Activated CD4-positive, alpha-beta T cell treated with anti-CD3 and anti-CD28 coated beads, Interleukin-2, amount 50 U/mL, for 16 hours (primary cell): Measurements from ENCODE around the gene IQCN.
A peak's percentile ranks its signal among the peaks of the same experiment; 100 is the strongest.

Experiments
- DNase-seq: peaks from one replicate; pipeline ENCODE4 v3.0.0-alpha.2; 2020

The IQCN gene

DNA sequence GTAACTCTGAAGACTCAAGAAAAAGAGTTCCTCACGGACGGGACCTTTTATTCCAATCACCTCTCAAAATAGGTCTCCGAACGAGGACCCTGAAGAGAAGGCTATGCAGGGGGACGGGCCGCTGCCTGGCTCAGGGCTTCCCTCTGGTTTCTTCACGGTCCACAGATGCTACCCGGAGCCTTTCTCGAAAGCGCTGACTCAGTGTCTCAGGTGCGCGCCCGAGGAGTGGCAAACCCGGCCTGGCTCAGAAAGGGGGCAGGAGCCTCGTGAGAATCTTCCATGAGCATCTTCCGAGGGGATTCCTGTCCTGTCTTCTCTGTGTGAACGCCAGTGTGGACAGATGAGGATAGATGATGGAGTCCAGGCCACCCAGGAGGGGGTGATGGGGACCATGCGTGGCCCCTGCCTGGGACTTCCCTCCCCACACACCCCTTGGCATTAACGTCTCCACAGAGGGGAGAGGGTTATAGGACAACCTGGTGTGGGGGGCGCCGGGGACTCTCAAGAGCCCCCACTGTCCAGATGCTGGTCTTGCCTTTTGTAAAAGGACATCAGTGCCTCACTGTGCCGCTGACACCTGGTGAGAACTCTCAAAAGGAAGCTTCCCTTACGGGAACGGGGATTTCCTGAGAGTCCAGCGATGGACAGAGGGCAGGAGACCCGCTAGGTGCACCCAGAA lies 32.1 kb upstream of the IQCN start:
- no peak for DNase-seq

DNA sequence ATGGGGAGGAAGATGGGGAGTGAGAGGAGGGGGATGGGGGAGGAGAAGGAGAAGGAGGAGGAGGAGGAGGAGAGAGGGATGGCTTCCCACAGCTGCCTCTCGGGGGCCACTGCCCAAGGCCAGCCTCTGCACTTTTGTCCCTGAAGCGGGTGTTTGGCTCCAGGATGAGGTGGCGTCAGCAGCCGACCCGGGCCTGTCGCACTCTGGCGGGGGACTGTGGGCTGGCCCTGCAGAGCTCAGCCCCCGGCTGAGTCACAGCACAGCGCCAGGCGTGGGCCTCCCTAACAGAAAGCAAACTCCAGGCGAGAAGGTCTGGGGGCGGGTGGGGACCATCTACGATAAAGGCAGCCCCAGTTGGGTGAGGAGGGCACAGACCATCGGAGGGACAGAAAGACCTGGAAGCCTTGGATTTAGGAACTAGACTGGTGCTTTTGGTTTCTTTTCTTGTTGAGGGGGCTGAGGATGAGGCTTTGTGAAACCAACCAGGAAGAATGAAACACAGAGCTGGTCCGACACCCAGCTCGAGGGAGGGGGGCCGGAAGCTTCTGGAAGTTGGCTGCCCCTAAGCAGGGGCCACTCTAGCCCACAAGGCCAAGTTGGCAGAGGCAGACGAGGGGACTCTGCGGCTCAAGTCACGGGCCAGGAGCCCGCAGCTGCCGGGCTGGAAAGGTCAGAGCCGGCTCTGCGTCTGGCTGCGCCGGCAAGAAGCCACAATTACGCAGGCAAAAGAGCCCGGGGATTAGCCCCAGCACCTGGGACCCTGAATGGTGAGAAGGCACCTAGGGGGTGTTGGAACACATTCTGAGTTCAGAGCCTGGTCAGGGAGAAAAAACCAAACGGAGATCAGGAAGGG lies 30.4 kb upstream of the IQCN start:
- DNase-seq: peak; percentile 89

DNA sequence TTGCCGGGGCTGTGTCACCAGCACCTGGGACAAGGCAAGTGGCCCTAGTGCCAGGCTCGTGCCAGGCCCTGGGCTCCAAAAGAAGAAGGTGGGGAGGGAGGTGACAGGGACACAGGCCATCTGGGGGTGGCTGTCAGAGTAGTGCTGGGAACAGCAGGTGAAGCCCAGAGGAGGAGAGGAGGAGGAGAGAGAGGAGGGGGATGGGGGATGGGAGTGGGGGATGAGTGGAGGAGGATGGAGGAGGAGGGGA lies 29.9 kb upstream of the IQCN start:
- no peak for DNase-seq

DNA sequence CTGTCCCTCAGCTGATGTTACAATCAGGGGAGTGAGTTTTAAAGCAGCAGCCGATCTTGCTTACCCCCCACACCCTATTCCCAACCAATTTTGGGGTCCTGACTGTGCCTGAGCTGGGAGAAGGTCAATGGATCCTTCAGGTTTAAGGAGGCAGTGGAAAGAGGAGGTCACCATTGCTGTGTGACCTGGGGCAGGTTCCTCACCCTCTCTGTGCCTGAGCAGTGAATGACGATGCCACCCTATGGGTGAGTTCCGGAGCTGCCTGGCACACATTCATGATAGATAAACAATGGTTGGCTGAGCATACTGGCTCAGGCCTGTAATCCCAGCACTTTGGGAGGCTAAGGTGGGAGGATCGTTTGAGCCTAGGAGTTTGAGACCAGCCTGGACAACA lies 27.5 kb upstream of the IQCN start:
- no peak for DNase-seq

DNA sequence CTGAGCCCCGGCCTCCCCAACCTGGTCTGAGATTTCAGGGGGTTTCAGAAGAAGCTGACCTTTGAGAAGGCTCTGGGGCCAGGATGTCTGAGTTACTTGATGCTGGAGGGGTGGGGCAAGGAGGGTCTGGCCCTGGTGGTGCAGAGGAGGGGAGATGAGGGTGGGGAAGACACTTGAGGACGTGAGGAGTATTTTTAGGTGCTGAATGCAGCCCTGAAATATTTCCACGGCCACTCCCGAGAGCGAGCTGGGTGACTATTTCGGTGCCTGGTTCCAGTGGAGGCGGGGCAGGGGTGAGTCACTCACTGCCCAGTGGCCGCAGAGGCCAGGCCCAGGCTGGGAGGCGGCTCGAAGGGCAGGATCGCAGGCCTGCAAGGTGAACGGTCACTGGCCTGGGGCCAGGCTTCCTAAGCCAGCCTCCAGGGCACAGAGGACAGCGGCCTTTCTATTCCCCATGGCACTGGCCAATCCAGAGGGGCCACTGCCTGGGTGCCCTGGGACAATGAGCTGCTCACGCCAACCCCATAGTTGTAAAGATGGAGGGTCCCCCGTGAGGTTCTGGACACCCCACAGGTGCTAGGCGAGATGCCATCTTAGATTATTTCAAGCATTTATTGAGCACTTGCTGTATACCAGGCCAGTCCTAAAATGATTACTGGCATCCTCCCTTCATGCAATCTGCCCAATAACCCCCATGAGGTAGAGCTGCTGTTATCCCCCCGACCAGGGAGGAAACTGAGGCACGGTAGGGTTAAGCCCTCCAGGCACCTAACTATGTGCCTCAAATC lies 26.9 kb upstream of the IQCN start:
- no peak for DNase-seq

DNA sequence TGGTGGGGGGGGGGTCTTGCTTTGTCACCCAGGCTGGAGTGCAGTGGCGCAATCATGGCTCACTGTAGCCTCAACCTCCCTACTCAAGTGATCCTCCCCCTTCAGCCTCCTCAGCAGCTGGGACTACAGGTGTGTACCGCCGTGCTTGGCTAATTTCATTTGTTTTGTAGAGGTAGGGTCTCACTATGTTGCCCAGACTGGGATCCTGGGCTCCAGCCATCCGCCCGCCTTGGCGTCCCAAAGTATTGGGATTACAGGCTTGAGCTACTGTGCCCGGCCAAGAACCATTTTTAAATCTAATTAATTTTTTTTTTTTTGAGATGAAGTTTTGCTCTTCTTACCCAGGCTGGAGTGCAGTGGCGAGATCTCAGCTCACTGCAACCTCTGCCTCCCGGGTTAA lies 25.4 kb upstream of the IQCN start:
- DNase-seq: no peak

DNA sequence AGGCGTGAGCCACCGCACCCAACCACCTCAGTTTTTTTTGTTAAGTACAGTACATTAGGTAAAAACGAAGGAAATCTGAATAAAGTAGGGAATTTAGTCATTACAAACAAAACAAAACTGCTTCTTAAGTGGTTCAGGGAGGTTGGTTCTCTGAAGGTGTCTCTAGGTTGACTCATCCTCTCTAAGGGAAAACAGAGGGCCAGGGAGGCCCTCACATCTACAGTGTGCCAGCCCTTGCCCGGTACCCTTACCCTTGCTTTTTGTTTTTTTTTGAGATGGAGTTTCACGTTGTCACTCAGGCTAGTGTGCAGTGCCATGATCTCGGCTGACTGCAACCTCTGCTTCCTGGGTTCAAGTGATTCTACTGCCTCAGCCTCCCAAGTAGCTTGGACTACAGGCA lies 24.3 kb upstream of the IQCN start:
- no peak for DNase-seq

DNA sequence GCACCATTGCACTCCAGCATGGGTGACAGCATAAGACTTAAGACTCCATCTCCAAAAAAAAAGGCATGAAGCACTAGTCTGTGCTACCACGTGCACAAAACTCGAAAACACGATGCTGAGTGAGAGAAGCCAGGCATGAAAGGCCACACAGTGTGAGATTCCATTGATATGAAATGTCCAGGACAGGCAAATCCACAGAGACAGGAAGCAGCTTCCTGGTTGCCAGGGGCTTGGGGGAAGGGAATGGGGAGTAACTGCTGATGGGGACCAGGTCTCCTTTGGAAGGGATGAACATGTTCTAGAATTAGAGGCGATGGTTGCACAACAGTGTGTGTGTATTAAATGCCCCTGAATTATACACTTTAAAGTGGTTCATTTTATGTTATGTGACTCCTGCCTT lies 23.1 kb upstream of the IQCN start:
- no peak for DNase-seq

DNA sequence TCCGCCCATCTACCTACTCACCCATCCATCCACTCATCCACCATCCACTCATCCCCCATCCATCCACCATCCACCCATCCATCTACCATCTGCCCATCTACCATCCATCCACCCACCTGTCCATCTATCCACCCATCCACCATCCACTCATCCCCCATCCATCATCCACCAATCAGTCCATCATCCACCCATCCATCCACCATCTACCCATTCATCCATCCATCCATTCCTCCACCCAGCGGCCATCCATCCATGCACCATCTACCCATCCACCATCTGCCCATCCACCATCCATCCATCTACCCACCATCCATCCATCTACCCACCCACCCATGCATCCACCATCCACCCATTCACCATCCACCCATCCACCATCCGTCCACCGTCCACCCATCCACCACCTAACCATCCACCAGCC lies 20.8 kb upstream of the IQCN start:
- no peak for DNase-seq

DNA sequence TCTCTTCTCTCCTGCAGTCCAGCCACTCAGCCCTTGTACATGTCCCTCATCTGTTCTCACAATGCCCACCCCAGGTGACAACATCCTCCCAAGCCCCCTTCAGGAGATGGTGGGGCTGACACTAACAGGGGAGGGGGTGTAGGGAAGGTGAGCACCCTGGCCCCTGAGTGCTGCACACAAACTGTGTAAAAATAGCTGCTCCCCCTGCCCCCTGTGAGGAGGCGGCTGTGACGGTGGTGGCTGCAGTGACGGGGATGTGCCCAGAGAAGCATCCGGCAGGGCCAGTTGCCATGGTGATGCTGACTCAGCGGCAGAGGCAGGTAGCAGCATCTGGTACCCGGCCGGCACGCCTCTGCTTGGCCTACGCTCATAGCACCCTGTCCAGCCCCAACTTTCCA lies 20.2 kb upstream of the IQCN start:
- peak; percentile 92 for DNase-seq

DNA sequence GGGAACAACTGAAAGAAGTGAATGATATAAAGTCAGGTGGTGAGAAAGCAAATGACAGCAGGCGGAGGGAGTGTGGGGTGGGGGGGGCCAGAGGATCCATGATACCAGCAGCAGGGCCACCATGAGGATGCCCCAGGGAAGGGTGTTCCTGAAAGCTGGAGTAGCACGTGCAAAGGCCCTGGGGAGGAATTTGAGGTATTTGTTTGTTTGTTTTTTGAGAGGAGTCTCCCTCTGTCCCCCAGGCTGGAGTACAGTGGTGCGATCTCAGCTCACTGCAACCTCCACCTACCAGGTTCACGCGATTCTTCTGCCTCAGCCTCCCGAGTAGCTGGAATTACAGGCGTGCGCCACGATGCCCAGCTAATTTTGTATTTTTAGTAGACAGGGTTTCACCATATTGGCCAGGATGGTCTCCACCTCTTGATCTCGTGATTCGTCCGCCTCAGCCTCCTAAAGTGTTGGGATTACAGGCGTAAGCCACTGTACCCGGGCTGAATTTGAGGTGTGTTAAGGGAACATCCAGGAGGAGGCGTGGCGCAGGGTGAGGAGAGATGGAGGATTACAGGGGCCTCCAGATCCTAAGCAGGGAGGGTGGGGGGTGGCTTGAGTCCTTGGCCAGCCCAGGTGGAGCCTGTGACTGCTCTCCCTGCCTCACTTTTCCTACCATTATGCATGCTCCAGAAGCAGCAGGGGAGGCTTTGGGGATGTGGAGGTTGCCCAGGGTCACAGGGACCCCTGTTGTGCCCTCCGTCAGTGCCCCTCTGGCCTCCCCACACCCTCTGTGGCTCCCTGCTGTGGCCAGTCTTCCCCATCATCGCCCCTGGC lies 19.6 kb upstream of the IQCN start:
- DNase-seq: no peak

DNA sequence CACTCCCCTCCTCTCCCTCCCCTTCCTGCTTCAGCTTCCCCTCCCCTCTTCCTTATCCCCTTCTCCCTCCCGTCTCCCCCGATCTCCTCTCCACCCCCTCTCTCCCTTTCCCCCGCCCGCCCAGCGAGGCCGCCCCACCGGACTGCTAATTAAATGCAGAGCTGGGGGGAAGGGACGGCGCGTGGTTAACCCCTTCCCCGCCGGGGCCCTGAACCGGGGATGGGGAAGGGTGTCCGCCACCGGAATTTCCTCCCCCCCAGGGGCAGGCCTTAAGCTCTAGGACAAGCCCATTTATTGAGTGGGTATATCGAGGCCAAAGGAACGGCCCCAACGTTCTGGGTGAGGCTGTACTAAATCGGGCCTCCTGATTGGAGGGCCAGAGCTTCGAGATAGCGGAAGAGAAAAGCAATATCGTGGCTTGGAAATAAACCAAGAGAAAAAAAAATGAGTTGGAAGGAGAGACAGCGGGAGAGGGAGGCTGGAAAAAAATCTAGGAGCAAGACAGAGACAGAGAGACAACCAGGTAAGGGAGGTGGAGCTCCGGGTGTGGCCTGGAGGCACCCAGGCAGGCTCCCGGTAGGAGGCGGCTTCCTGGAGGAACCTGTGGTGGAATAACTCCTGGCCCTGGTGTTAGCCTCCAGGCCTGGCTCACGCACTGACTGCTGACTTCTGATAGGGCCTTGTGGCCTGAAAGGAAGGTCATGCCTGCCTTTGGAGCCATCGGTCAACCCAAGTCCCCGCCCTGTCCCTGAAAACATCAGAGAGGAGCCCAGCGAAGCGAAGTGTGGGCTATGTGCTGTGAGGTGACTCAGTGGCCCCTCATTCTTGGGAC lies 18.8 kb upstream of the IQCN start:
- DNase-seq: peak; percentile 87

DNA sequence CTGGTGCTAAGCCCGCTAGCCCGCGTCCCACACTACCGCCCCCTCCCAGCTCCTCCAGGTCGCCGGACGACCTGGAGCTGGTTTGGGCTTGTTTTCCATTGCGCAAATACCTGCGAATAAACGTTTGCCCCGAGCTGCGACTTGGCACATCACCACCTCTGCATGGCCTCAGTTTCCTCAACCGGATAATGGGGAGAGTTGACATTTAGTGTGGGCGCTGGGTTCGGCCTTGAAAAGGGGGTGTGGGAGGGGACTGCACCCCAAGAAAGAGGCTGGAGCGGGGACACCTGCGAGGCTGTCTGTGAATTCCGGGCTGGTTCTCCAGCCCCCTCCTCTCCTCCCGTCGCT lies 18.2 kb upstream of the IQCN start:
- DNase-seq: peak; percentile 54

DNA sequence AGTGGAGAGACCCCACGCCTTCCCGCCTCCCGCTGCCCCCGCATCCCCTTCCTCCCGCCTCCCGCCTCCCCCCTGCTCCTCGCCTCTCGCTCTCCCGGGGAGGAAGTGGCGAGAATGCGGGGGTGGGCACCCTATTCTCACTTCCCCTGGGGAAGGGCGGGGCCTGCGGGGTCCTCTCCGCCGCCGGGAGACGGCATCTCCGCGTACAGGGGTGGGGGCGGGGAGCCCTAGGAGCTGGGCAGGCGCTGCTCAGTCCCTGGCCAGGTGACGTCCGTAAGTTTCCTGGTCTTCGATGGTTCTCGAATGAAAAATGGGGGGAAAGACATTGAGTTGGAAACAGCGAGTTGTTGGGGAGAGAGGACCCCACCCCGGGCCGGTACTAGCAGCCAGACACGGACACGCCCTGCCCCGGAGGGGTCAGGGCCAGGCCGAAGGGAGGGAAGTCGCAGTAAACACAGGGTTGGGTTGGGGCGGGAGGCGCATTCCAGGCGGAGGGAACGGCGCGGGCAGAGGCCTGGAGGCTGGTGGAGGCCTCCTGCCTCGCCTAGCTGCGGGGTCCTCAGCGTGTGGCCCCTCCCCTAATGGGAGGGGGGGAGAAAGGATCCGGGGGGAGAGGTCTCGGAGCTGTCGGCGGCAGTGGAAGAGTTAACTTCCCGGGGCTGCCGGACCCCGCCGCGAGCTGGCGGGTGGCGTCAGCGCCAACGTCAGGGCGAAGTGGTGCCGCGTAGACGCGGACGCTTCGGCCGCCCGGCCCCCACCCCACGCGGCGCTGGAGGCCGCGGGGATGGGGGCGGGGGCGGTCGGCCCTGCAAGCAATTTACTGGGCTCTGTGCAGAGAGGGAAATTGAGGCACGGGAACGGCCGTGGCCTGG lies 17.6 kb upstream of the IQCN start:
- peak; percentile 91 for DNase-seq

DNA sequence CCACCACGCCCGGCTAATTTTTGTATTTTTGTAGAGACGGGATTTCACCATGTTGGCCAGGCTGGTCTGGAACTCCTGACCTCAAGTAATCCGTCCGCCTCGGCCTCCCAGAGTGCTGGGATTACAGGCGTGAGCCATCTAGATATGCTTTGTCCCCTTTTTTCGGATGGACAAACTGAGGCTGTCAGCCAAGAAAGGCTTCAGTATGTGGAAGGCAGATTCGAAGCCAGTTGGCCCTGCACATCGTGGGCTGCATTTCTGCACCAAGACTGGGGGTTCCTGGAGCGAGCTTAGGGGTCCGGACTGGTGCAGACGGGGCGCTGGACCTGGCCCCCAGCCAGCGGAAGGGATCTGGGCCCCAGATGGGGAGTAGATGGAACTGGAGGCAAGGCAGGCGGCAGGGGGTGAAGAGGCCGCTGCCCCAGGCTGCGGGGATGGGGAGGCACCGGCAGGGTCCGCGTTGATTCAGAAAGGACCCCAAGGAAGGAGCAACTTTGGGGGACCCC lies 16.8 kb upstream of the IQCN start:
- no peak for DNase-seq

DNA sequence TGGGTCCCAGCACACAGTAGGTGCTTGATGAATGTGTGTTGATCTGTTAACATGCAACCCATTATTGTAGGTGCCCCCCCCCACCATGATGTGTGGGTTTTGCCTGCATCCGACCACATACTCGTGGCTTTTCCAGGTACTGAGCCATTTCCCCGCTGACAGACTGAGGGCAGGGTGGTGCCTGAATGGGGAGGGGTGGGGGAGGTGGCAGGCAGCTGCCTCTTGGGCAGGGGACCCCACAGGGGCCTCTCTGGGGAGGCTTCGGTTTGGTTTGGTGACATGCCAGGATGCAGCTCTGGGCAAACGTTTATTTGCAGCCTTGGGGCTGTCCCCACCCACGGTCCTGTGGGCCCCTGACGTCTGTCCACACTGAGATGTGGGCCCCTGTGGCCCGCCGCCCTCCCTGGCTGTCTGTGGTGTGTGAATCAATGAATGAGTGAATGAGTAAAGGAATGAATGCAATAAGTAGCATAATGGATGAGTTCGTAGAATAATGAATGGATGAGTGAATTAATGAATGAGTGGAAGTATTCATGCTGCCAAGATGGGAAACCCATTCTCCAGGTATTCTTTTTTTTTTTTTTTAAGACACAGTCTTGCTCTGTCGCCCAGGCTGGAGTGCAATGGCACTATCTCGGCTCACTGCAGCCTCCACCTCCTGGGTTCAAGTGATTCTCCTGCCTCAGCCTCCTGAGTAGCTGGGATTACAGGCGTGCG lies 16.2 kb upstream of the IQCN start:
- peak; percentile 95 for DNase-seq

DNA sequence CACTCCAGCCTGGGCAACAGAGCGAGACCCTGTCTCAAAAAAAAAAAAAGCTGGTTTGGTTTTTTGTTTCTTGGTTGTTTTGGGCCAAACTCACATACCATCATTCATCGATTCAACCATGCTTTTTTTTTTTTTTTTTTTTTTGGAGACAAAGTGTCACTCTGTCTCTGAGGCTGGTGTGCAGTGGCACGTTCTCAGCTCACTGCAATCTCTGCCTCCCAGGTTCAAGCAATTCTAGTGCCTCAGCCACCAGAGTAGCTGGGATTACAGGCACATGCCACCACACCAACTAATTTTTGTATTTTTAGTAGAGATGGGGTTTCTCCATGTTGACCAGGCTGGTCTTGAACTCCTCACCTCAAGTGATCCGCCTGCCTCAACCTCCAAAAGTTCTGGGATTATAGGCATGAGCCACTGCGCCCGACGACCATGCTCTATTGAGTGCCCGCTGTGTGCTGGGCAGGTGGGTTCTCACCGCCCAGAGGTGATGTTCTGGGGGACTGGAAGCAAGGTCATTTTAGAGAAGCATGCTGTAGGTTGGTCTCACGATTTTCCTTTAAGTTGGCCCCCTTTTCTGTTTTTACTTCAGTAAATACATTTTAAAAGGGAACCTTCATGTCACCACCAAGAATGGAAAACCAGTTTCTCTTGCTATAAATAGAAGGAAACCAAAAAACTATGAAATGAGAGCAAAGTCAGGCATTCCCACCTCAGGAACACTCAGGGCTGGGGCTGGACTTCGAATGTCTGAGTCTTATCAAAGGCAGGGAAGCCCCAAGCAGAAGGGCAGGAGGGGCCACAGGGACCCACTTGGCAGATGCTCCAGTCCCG lies 15.4 kb upstream of the IQCN start:
- no peak for DNase-seq

DNA sequence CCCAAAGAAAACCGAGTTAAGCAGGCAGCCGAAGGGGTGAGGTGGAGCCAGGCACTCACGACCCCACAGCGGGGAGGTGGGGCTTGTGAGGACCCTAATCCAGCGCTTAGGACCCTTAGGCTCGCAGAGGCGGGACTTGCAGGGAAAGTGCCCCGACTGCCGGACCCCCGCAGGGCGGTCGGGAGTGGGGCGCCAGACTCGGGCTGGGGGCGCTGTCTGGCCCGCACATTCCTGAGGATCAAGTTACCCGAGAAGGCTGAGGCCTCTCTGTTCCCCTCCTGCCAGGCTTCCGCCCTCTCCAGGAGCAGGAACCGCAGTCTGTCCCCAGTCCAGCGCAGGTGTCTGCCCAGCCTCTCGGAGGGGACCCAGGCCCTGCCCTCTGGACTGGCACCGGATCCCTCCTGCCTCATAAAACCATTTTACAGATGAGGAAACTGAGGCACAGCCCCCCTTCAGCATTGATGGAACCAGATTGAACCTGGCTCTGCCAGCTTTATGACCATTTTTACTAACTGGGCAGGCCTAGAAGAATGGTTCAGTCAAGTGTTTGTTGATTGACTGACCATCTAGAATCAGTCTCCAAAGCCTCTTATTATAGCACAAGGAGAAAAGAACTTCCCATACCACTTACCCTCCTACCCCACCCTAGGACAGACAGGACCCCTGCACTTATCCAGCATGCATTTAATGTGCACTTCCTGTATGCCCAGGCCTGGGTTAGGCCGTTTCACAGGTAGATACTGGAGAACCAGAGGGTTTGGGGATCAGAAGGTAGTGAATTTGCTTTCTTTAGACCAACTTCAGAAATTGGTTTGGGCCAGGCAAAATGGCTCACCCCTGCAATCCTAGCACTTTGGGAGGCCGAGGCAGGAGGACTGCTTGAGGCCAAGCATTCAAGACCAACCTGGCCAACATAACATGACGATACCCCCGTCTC lies 13.9 kb upstream of the IQCN start:
- no peak for DNase-seq
